ENCODE measurements around the gene AKAP6. TPM values are rescaled to one million over a fixed set of nuclear protein-coding genes. Genes with fewer than 3 reads are reported as not detected.

Gene AKAP6
- total and polyA plus RNA-seq, 2 of the 8 experiments (the other 6 are each of a cell fraction or from before 2014, with no cell fraction given), result 0.09 to 0.89 TPM

GRCh38 chr14:32508281-32508680, 179.2 kb downstream of the AKAP6 start (continued):
- TF ChIP-seq, protein P1, sequence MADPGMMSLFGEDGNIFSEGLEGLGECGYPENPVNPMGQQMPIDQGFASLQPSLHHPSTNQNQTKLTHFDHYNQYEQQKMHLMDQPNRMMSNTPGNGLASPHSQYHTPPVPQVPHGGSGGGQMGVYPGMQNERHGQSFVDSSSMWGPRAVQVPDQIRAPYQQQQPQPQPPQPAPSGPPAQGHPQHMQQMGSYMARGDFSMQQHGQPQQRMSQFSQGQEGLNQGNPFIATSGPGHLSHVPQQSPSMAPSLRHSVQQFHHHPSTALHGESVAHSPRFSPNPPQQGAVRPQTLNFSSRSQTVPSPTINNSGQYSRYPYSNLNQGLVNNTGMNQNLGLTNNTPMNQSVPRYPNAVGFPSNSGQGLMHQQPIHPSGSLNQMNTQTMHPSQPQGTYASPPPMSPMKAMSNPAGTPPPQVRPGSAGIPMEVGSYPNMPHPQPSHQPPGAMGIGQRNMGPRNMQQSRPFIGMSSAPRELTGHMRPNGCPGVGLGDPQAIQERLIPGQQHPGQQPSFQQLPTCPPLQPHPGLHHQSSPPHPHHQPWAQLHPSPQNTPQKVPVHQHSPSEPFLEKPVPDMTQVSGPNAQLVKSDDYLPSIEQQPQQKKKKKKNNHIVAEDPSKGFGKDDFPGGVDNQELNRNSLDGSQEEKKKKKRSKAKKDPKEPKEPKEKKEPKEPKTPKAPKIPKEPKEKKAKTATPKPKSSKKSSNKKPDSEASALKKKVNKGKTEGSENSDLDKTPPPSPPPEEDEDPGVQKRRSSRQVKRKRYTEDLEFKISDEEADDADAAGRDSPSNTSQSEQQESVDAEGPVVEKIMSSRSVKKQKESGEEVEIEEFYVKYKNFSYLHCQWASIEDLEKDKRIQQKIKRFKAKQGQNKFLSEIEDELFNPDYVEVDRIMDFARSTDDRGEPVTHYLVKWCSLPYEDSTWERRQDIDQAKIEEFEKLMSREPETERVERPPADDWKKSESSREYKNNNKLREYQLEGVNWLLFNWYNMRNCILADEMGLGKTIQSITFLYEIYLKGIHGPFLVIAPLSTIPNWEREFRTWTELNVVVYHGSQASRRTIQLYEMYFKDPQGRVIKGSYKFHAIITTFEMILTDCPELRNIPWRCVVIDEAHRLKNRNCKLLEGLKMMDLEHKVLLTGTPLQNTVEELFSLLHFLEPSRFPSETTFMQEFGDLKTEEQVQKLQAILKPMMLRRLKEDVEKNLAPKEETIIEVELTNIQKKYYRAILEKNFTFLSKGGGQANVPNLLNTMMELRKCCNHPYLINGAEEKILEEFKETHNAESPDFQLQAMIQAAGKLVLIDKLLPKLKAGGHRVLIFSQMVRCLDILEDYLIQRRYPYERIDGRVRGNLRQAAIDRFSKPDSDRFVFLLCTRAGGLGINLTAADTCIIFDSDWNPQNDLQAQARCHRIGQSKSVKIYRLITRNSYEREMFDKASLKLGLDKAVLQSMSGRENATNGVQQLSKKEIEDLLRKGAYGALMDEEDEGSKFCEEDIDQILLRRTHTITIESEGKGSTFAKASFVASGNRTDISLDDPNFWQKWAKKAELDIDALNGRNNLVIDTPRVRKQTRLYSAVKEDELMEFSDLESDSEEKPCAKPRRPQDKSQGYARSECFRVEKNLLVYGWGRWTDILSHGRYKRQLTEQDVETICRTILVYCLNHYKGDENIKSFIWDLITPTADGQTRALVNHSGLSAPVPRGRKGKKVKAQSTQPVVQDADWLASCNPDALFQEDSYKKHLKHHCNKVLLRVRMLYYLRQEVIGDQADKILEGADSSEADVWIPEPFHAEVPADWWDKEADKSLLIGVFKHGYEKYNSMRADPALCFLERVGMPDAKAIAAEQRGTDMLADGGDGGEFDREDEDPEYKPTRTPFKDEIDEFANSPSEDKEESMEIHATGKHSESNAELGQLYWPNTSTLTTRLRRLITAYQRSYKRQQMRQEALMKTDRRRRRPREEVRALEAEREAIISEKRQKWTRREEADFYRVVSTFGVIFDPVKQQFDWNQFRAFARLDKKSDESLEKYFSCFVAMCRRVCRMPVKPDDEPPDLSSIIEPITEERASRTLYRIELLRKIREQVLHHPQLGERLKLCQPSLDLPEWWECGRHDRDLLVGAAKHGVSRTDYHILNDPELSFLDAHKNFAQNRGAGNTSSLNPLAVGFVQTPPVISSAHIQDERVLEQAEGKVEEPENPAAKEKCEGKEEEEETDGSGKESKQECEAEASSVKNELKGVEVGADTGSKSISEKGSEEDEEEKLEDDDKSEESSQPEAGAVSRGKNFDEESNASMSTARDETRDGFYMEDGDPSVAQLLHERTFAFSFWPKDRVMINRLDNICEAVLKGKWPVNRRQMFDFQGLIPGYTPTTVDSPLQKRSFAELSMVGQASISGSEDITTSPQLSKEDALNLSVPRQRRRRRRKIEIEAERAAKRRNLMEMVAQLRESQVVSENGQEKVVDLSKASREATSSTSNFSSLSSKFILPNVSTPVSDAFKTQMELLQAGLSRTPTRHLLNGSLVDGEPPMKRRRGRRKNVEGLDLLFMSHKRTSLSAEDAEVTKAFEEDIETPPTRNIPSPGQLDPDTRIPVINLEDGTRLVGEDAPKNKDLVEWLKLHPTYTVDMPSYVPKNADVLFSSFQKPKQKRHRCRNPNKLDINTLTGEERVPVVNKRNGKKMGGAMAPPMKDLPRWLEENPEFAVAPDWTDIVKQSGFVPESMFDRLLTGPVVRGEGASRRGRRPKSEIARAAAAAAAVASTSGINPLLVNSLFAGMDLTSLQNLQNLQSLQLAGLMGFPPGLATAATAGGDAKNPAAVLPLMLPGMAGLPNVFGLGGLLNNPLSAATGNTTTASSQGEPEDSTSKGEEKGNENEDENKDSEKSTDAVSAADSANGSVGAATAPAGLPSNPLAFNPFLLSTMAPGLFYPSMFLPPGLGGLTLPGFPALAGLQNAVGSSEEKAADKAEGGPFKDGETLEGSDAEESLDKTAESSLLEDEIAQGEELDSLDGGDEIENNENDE (IDR thresholded peaks at IDR 0.05; ENCODE audit: insufficient replicate concordance, low read length), result no peak
- TF ChIP-seq KDM5A (IDR thresholded peaks at IDR 0.05; ENCODE audit: low read length), result no peak
- TF ChIP-seq CBX8 (IDR thresholded peaks at IDR 0.05; ENCODE audit: borderline replicate concordance, low read depth, low read length), result no peak
- no peak for TF ChIP-seq FOSL1 (IDR thresholded peaks at IDR 0.05; ENCODE audit: insufficient read depth, low read depth, low read length)
- TF ChIP-seq TAF7 (optimal IDR thresholded peaks at IDR 0.05; ENCODE audit: borderline replicate concordance, low read depth, low read length), result no peak
- no peak for TF ChIP-seq EP300 (IDR thresholded peaks at IDR 0.05; ENCODE audit: borderline replicate concordance in 1 of 2, low read depth in 2 of 2, low read length in 2 of 2)
- no peak for TF ChIP-seq NRF1 (IDR thresholded peaks at IDR 0.05; ENCODE audit: low read depth, low read length)
- no peak for TF ChIP-seq EGR1 (IDR thresholded peaks at IDR 0.05; ENCODE audit: borderline replicate concordance, low read depth, low read length)
- no peak for TF ChIP-seq KDM4A (IDR thresholded peaks at IDR 0.05; ENCODE audit: low read depth, low read length, severe bottlenecking)
